Erythroblast (primary cell): ENCODE data around the gene TM9SF2.

Source experiments
- GATA1 ChIP-seq: IDR thresholded peaks from 2 replicates; pipeline ENCODE4 v1.6.1; 2011; ENCODE audit warnings: low read depth, mild to moderate bottlenecking, control low read depth, low read length, moderate library complexity
- POLR2A ChIP-seq: IDR thresholded peaks from 2 replicates; pipeline ENCODE4 v1.6.1; 2011; ENCODE audit warnings: mild to moderate bottlenecking, low read length

GRCh38 chr13:99564386-99564785, 63.1 kb downstream of the TM9SF2 start:
- TF ChIP-seq POLR2A (no peak), GATA1 (no peak)
